HCT116 (cell line): Measurements from ENCODE around the gene SAA1. TPM values are rescaled to one million over a fixed set of nuclear protein-coding genes. Genes with fewer than 3 reads are reported as not detected.

Experiments used
- ATAC-seq: fragments of 200-7000 bp; cut with Tn5 transposase; 2 replicates; pipeline ENCODE4 v1.9.1; 2020; ENCODE audit warnings: mild to moderate bottlenecking, moderate library complexity
- BruUV-seq: library from RNA; stranded (reverse); fragments of 400-500 nt; replicated peaks from 2 replicates; lab custom pipeline; 2021; lab: Mats Ljungman, UMichigan
- CTCF ChIA-PET: fragments of 300-600 bp; sonication (Branson Sonifier 250); formaldehyde crosslinking; loops from one replicate; lab custom pipeline; 2021; ENCODE audit warnings: antibody characterized with exemption; lab: Charles Lee
- POLR2A ChIA-PET: fragments of 300-600, 350-600 bp; sonication (Branson Sonifier 250); formaldehyde crosslinking; loops from one replicate; lab custom pipeline; 2021; ENCODE audit warnings: antibody characterized with exemption; lab: Charles Lee
- RAD21 ChIA-PET, 2 experiments: fragments of 300-600 bp; sonication (Branson Sonifier 250); formaldehyde crosslinking; loops; one replicate each; lab custom pipeline; 2023; ENCODE audit warnings: low total read pairs in 2 of 2; ENCODE audit not compliant: uncharacterized antibody in 2 of 2, unreplicated experiment in 2 of 2, low non-redundant PET in 1 of 2; lab: Charles Lee
- DNase-seq: peaks from one replicate; pipeline ENCODE4 v3.0.0-alpha.2; 2010; ENCODE audit warnings: low read depth, low spot score
- H2AFZ ChIP-seq: fragments of 200-600 bp; shearing (Covaris generic), sonication (generic); 2 replicates; pipeline ENCODE4 v1.6.1; 2017; ENCODE audit warnings: low read depth, mixed run types, mixed read lengths, antibody characterized with exemption, low read length; ENCODE audit not compliant: poor library complexity, severe bottlenecking
- H3K27ac ChIP-seq: 2 replicates; pipeline ENCODE4 v1.5.1; 2012; ENCODE audit warnings: low read depth, low read length
- H3K27me3 ChIP-seq: fragments of 200-600 bp; sonication (generic); 2 replicates; pipeline ENCODE4 v1.6.1; 2016; ENCODE audit warnings: mixed run types, low read length, mixed read lengths; ENCODE audit not compliant: insufficient read depth
- H3K36me3 ChIP-seq, 2 experiments: fragments of 200-500 bp in 1 of 2; fragments of 200-600 bp in 1 of 2; sonication (Bioruptor generic) in 1 of 2; sonication (generic) in 1 of 2; 2 replicates each; pipeline versions ENCODE4 v1.5.1 to v1.6.1; 2014 to 2016; ENCODE audit warnings: low read length in 2 of 2, inconsistent platforms in 1 of 2, mixed read lengths in 1 of 2, mixed run types in 1 of 2; ENCODE audit not compliant: insufficient read depth in 2 of 2, control insufficient read depth in 1 of 2
- H3K4me1 ChIP-seq, 2 experiments: fragments of 200-600 bp in 1 of 2; sonication (generic) in 1 of 2; 2 replicates each; pipeline versions ENCODE4 v1.5.1 to v1.6.1; 2012 to 2017; ENCODE audit warnings: low read length in 2 of 2, inconsistent platforms in 1 of 2, mild to moderate bottlenecking in 1 of 2, mixed read lengths in 1 of 2, mixed run types in 1 of 2, moderate library complexity in 1 of 2; ENCODE audit not compliant: insufficient read depth in 2 of 2, control insufficient read depth in 1 of 2
- H3K4me2 ChIP-seq: fragments of 200-600 bp; sonication (generic); 2 replicates; pipeline ENCODE4 v1.6.1; 2017; ENCODE audit warnings: mixed run types, low read length, mixed read lengths
- H3K4me3 ChIP-seq, 2 experiments: fragments of 200-600 bp in 1 of 2; sonication (generic) in 1 of 2; replicated peaks in 1 of 2; 2 replicates each; pipeline ENCODE4 v1.5.1; 2011 to 2016; ENCODE audit warnings: low read length in 2 of 2, control low read depth in 1 of 2, low read depth in 1 of 2, mild to moderate bottlenecking in 1 of 2, mixed read lengths in 1 of 2, mixed run types in 1 of 2
- H3K79me2 ChIP-seq: fragments of 200-600 bp; sonication (generic); 2 replicates; pipeline ENCODE4 v1.6.1; 2017; ENCODE audit warnings: mild to moderate bottlenecking, mixed run types, low read length, moderate library complexity, mixed read lengths; ENCODE audit not compliant: insufficient read depth
- H3K9ac ChIP-seq: fragments of 200-600 bp; sonication (generic); 2 replicates; pipeline ENCODE4 v1.6.1; 2016; ENCODE audit warnings: low read length, mixed read lengths
- H3K9me2 ChIP-seq: fragments of 200-600 bp; sonication (generic), shearing (Covaris generic); 2 replicates; pipeline ENCODE4 v1.6.1; 2017; ENCODE audit warnings: mixed run types, mild to moderate bottlenecking, moderate library complexity; ENCODE audit not compliant: insufficient read depth
- H3K9me3 ChIP-seq, 2 experiments: fragments of 200-500 bp in 1 of 2; fragments of 200-600 bp in 1 of 2; sonication (Bioruptor generic) in 1 of 2; sonication (generic) in 1 of 2; 2 replicates each; pipeline ENCODE4 v1.6.1; 2014 to 2017; ENCODE audit warnings: low read length in 2 of 2, mixed read lengths in 2 of 2, inconsistent platforms in 1 of 2, low read depth in 1 of 2, mild to moderate bottlenecking in 1 of 2, mixed run types in 1 of 2, moderate library complexity in 1 of 2; ENCODE audit not compliant: control insufficient read depth in 1 of 2, insufficient read depth in 1 of 2
- H4K20me1 ChIP-seq: fragments of 200-600 bp; sonication (generic), shearing (Covaris generic); 2 replicates; pipeline ENCODE4 v1.6.1; 2017; ENCODE audit warnings: mixed run types, mild to moderate bottlenecking, moderate library complexity; ENCODE audit not compliant: insufficient read depth
- ATF3 ChIP-seq: IDR thresholded peaks from 2 replicates; pipeline ENCODE4 v1.6.1; 2012
- CBX3 ChIP-seq: IDR thresholded peaks from 2 replicates; pipeline ENCODE4 v1.6.1; 2012; ENCODE audit warnings: low read depth
- CEBPB ChIP-seq: IDR thresholded peaks from 2 replicates; pipeline ENCODE4 v1.6.1; 2012; ENCODE audit warnings: low read depth
- CTCF ChIP-seq, 3 experiments: fragments of 200-600 bp in 1 of 3; sonication (generic) in 1 of 3; IDR thresholded peaks in 2 of 3; conservative IDR thresholded peaks in 1 of 3; 2 replicates each; pipeline ENCODE4 v1.5.1; 2012 to 2017; ENCODE audit warnings: low read depth in 2 of 3, low read length in 2 of 3, antibody characterized with exemption in 1 of 3, borderline replicate concordance in 1 of 3, control low read depth in 1 of 3, mild to moderate bottlenecking in 1 of 3, mixed read lengths in 1 of 3, mixed run types in 1 of 3, moderate library complexity in 1 of 3; ENCODE audit not compliant: insufficient read depth in 1 of 3
- ELF1 ChIP-seq: IDR thresholded peaks from 2 replicates; pipeline ENCODE4 v1.6.1; 2012; ENCODE audit warnings: low read depth, borderline replicate concordance
- FOSL1 ChIP-seq: IDR thresholded peaks from 2 replicates; pipeline ENCODE4 v1.6.1; 2012; ENCODE audit warnings: low read depth
- MAX ChIP-seq: IDR thresholded peaks from 2 replicates; pipeline ENCODE4 v1.6.1; 2012
- POLR2AphosphoS5 ChIP-seq: IDR thresholded peaks from 2 replicates; pipeline ENCODE4 v1.6.1; 2011; ENCODE audit warnings: mild to moderate bottlenecking, low read depth, low read length, moderate library complexity
- REST ChIP-seq: IDR thresholded peaks from 2 replicates; pipeline ENCODE4 v1.6.1; 2012; ENCODE audit warnings: low read depth
- SIN3A ChIP-seq: IDR thresholded peaks from 2 replicates; pipeline ENCODE4 v1.6.1; 2012; ENCODE audit warnings: low read depth
- SP1 ChIP-seq: IDR thresholded peaks from 2 replicates; pipeline ENCODE4 v1.6.1; 2012; ENCODE audit warnings: low read depth
- TCF7L2 ChIP-seq: IDR thresholded peaks from 2 replicates; pipeline ENCODE4 v1.7.0; 2011; ENCODE audit warnings: borderline replicate concordance, inconsistent platforms; ENCODE audit not compliant: insufficient read depth, insufficient read length; ENCODE audit errors: extremely low read depth
- YY1 ChIP-seq: IDR thresholded peaks from 2 replicates; pipeline ENCODE4 v1.6.1; 2011; ENCODE audit warnings: low read length, low read depth, moderate library complexity, mild to moderate bottlenecking; ENCODE audit not compliant: insufficient replicate concordance; ENCODE audit errors: extremely low read depth
- ZFX ChIP-seq: fragments of 450-650 bp; IDR thresholded peaks from 2 replicates; pipeline ENCODE4 v1.6.1; 2017
- ZNF274 ChIP-seq: fragments of 200-500 bp; sonication (Bioruptor generic); IDR thresholded peaks from 2 replicates; pipeline ENCODE4 v1.6.1; 2014; ENCODE audit warnings: mild to moderate bottlenecking, low read depth, low read length, inconsistent platforms
- intact Hi-C: fragments of 100-400 bp; cut with micrococcal nuclease; formaldehyde crosslinking; loops from 2 replicates; pipeline ENCODE4 v1.10.0; 2022
- total RNA-seq: library from RNA; stranded (reverse); gene quantifications from one replicate; pipeline ENCODE4 v1.2.1, GENCODE V29; 2021; ENCODE audit not compliant: unreplicated experiment

The SAA1 gene
- total RNA-seq, 1 experiment from 2014 or later = 8.6 TPM

- no peak overlapping the region for H3K27ac ChIP-seq
- no peaks in the 10 kb centered on the region for H3K9me2 ChIP-seq
- CTCF ChIA-PET = no interaction called here
- RAD21 ChIA-PET = no interaction called here
- no TSS peak for BruUV-seq
- H3K4me1 ChIP-seq = no peaks in the 10 kb centered on the region
- ATAC-seq (no peak), DNase-seq (no peak)
- H3K4me2 ChIP-seq = no peak overlapping the region
- no peak for TF ChIP-seq MAX
- no peak for TF ChIP-seq SIN3A
- TF ChIP-seq ZFX = no peak
- no peak for TF ChIP-seq ATF3
- TF ChIP-seq YY1 = no peak
- TF ChIP-seq CEBPB = no peak
- no peak for TF ChIP-seq ZNF274
- TF ChIP-seq TCF7L2 = no peak
- TF ChIP-seq ELF1 = no peak
- no peak for TF ChIP-seq CBX3
- no peak for TF ChIP-seq REST
- no peak for TF ChIP-seq FOSL1
- no peak for TF ChIP-seq SP1
- no peak for TF ChIP-seq POLR2AphosphoS5
- no peak for TF ChIP-seq CTCF (IDR thresholded peaks at IDR 0.05 in 2 of 3, conservative IDR thresholded peaks at IDR 0.05 in 1 of 3; ENCODE audit: borderline replicate concordance in 1 of 3, insufficient read depth in 1 of 3, low read depth in 2 of 3, low read length in 2 of 3)
- POLR2A ChIA-PET = no interaction called here
- intact Hi-C loops = loop anchor here (10.0 kb wide), 1 partner anchor 190 kb away; no protein-coding TSS in a partner anchor
- no peak overlapping the region for H3K9ac ChIP-seq
- H3K79me2 ChIP-seq = no peaks in the 10 kb centered on the region
- H3K27me3 ChIP-seq = no peaks in the 10 kb centered on the region
- H2AFZ ChIP-seq = no peak overlapping the region
- H3K9me3 ChIP-seq = no peaks in the 10 kb centered on the region
- H4K20me1 ChIP-seq = no peaks in the 10 kb centered on the region
- H3K4me3 ChIP-seq = no peak overlapping the region
- peaks cover 32 to 45% of the 10 kb centered on the region in 2 experiments for H3K36me3 ChIP-seq
Measured at GRCh38 chr11:18304745-18305144, 38.7 kb downstream of the SAA1 start.
